CD4-positive, alpha-beta T cell treated with Interleukin-4 for 1 hour (primary cell): Measurements from ENCODE around the gene CENPW.
A peak's percentile ranks its signal among the peaks of the same experiment; 100 is the strongest.

Experiments
- DNase-seq, 2 donors: peaks; one replicate each; pipeline ENCODE4 v3.0.0-alpha.2; 2020 to 2022

The CENPW gene

GRCh38 chr6:126339796-126340609 lies at the start of gene CENPW:
Gene CENPW, plus strand, starts transcription at chr6:126340115. Its CDS starts 159 bp downstream, at chr6:126340274.
- DNase-seq, result peak; percentile 90 to 92

DNA sequence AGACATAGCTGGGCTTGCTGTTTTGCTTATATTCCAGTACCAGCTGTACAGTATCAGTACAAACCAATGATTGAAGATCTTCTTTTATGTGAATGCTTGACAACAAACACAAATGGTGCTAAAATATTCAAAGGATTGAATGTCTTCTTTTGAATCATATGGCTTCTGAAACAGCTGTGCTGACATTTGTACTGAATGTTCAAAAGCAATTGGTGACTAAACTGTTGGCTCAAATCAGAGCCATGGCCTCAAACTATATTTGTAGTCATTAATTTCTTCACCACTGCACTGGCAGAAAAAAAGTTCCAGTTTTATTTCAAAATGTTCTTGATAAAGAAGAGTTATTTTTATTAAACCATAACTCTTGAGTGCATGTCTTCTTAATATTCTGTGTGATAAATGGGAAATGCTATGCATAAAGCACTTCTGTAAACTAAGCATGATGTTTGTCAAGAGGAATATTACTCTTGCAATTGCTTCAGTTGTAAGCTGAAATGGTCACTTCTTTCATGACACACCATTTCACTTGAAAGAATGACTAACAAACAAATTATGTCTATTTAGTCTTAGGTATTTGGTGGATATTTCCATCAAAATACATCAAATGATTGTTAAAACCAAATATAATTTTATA lies 45.9 kb upstream of the CENPW start:
- no peak for DNase-seq

- DNase-seq, result no peak
Measured at GRCh38 chr6:126300126-126300525, 39.8 kb upstream of the CENPW start.

GRCh38 chr6:126300735-126301134 lies 39.2 kb upstream of the CENPW start:
- DNase-seq, result peak in 1 of 2 donors; percentile 2

- no peak for DNase-seq
Measured at GRCh38 chr6:126302191-126302590, 37.7 kb upstream of the CENPW start.

DNA sequence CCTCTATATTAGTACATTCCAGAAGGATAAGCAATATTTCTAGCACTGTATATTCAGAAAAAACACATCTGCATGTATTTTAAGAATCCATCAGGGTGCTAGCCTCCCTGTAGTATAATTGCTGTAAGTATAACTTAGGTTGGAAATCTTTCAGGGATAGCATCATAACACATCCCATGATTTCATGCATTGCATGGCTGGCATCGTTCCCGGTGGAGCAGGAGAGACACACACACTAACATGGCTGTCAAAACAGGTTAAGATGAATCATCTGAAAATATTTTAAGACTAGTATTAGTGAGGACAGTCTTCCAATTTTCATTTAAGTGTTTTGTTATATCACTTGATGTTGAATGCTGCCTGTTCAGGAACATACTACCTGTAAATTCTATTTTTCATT lies 32.1 kb upstream of the CENPW start:
- DNase-seq, result no peak

- DNase-seq, result no peak
Measured at GRCh38 chr6:126308362-126308761, 31.6 kb upstream of the CENPW start.

DNA sequence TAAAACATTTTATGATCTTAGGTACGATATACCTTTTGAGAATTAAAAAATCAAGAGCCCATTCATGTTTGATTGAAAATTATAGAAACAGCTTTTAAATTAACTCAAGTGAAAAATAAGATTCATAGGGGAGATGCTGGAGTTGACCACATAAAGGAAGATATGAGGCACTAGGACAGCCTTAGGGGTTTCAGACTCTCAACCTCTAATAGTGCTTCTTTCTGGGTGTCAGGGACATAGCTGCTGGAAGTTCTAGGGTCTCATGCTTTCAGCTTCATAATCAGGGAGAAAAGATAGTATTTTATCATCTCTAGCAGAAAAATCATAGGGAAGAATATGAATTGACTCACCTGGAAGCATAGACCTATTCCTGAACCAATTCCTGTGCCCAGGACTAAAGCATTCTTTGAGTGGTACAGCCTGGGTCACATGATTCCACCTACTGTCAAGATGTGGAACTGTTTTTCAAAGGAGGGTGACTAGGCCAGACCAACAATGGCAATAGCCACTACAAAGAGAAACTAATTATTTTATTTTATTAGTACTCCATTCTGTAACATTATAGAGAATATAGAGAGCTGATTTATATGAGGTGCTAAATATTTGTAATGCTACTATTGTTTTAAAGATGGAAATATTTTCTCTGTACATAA lies 27.8 kb upstream of the CENPW start:
- DNase-seq, result no peak

GRCh38 chr6:126313941-126314340 lies 26.0 kb upstream of the CENPW start:
- no peak for DNase-seq

GRCh38 chr6:126318797-126319196 lies 21.1 kb upstream of the CENPW start:
- no peak for DNase-seq

- DNase-seq, result no peak
Measured at GRCh38 chr6:126333729-126334128, 6.2 kb upstream of the CENPW start.

GRCh38 chr6:126335210-126335609 lies 4.7 kb upstream of the CENPW start:
- no peak for DNase-seq

DNA sequence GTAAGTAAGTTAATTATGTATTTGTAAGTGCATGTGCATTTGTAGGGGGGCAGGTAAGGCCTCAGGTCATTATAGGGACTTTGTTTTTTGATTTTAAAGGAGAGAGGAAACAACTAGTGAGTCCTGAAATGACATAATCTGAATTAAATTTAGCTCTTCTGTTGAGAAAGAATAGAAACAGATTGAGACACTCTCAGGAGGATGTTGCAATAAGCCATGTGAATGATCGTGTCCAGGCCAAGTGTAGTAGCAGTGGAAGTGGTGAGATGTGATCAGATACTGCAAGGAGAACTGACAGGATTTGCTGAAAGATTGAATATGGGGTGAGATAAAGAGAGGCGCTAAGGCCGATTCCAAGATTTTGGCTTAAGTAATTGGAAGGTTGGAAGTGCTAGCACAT lies 2.6 kb upstream of the CENPW start:
- DNase-seq, result peak; percentile 11 to 26

DNA sequence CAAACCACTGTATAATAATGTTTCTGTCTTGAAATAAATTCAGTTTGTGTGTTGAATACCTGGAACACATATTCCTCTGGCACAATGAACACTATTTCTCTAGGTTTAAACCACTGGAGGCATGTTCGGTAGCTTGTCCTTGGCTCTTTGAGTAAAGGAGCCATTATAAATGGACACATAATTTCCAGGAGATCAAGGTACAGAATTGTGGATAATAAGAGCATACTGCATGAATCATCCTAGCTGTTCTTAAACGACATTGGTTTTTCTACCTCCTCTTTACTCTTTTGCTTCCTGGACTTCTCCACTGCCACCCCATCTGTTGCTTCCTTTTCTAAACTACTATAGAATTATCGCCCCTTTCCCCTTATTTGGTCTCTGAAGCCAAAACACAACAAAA lies 1.2 kb downstream of the CENPW start:
- DNase-seq, result no peak

DNA sequence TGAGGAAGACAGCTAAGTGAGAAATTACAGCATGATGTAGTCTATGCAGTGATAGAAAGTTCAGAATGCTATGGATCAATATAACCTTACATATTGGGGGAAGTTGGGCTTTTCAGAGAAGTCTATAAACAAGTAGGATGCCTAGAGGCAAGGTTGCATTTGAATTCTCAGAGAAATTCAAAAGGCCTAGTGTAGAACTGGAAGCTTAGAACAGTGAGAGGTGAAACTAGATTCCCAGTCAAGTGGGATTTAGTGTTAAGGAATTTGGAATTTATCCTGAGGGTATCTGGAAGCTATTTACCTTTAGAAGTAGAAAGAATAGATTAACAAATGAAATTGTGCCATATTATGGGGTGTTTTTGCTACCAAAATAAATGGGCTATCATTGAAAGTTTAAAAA lies 4.3 kb downstream of the CENPW start:
- DNase-seq, result no peak

DNA sequence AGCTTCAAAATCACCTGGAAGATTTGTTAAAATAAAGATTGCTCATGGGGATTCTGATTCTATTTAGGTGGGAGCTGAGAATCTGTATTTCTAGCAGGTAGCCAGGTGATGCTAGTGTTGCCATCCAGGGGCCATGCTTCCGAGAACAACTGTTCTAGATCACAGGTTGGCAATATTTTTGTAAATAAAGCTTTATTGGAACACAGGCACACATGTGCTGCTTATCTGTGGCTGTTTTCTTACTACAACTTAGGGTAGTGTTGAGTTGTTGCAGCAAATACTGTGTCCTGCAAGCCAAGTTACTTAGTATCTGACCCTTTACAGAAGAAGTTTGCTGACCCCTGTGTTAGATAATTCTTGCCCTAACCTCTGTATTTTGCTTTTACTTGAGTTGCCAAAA lies 12.0 kb downstream of the CENPW start:
- DNase-seq, result no peak

- DNase-seq, result no peak
Measured at GRCh38 chr6:126352514-126352913, 12.6 kb downstream of the CENPW start.

DNA sequence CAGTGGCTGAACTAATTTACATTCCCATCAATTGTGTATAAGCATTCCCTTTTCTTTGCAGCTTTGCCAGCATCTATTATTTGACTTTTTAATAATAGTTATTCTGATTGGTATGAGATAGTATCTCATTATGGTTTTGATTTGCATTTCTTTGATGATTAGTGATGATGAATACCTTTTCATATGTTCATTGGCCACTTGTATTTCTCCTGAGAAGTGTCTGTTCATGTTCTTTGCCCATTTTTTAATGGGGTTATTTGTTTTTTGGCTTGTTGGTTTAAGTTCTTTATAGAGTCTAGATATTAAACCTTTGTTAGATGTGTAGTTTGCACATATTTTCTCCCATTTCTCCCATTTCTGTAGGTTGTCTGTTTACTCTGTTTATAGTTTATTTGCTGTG lies 16.6 kb downstream of the CENPW start:
- no peak for DNase-seq

GRCh38 chr6:126359936-126360537 lies 20.1 kb downstream of the CENPW start:
- DNase-seq, result no peak

DNA sequence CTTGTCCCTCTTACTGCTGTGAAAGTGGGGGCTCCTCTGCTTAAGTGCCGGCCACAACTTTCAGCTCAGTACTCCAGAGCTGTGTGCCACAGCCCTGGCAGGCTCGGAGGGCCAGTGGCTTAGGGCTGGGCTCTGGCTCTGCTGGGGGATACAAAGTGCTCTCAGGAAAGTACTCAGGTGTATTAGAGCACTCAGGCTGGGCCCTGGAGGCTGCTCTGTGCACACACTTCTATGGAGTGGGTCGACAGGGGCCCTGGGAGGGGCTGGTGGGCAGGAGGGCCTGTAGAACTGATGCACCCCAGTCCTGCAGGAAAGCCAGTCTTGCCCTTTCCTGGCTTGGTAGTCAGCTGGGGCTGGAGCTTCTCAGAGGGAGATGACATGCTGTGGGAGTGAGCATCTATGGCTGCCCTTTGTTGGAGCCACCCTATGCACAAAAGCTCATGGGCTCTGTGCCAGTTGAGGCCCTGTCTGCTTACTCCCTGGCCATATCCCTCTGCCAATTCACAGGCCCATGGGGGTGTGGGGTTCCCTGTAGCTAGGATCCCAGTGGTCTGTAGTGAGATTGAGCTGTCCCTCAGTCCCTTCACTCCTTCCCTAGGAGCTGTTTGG lies 22.0 kb downstream of the CENPW start:
- no peak for DNase-seq

- no peak for DNase-seq
Measured at GRCh38 chr6:126367849-126368248, 27.9 kb downstream of the CENPW start.

DNA sequence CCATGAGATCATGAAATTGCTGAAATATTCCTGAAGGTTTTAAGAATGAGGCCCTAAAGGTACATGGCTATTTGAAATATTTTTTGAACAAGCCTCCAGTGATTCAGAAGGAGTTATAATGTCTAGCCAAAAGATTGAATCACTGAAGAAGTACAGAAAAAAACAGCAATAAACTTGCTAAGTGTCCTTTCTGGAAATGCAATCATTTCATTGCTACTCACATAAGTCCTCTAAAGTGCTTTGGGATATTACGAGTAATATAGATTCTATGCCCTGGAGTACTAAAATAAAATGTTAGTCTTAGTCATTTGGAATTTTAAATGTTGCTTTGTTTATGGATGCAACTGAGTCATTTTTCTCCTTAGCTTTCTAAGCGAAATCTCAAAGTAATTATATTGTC lies 32.7 kb downstream of the CENPW start:
- no peak for DNase-seq

DNA sequence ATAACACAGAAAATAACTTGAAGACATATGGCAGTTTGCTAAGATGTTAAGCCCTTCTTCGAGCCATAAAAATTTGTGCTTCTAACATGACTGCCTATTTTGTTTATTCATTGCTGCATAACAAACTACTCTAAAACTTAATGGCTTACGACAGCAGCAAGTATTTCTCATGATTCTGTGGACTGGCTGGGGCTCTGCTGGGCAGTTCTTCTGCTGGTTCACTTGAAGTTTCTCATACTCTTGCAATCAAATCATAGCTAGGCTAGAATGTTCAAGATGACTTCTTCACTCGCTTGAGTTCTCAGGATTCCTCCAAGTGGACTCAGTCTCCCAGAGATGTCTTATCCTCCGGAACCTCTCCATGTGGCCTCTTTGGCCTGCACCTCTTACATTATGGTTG lies 33.4 kb downstream of the CENPW start:
- DNase-seq, result no peak
